GM11168 (cell line): ENCODE results near the gene SRBD1.

ENCODE experiments used
- in situ Hi-C: fragments of 300-500 bp; cut with MboI; formaldehyde crosslinking; loops from one replicate; pipeline ENCODE4 v1.12.0; 2022; ENCODE audit warnings: low sequenced_read_pairs; ENCODE audit not compliant: unreplicated experiment

SRBD1 gene

GRCh38 chr2:45640576-45640975 lies 29.5 kb upstream of the SRBD1 start:
- in situ Hi-C loops = loop anchor here (10.0 kb wide), 1 partner anchor 134 kb away; no protein-coding TSS in a partner anchor

GRCh38 chr2:45637440-45637839 lies 26.4 kb upstream of the SRBD1 start:
- in situ Hi-C loops = no loop called here

GRCh38 chr2:45636008-45636407 lies 24.9 kb upstream of the SRBD1 start:
- in situ Hi-C loops = no loop called here

- in situ Hi-C loops = no loop called here
Measured at GRCh38 chr2:45634223-45634622, 23.2 kb upstream of the SRBD1 start.

GRCh38 chr2:45631955-45632354 lies 20.9 kb upstream of the SRBD1 start:
- in situ Hi-C loops = no loop called here

- in situ Hi-C loops = no loop called here
Measured at GRCh38 chr2:45631319-45631718, 20.3 kb upstream of the SRBD1 start.

GRCh38 chr2:45629971-45630370 lies 18.9 kb upstream of the SRBD1 start:
- in situ Hi-C loops = no loop called here

GRCh38 chr2:45627911-45628310 lies 16.8 kb upstream of the SRBD1 start:
- in situ Hi-C loops = no loop called here

GRCh38 chr2:45626387-45627221 lies 15.5 kb upstream of the SRBD1 start:
- in situ Hi-C loops = no loop called here

GRCh38 chr2:45625824-45626223 lies 14.8 kb upstream of the SRBD1 start:
- in situ Hi-C loops = no loop called here

GRCh38 chr2:45623098-45623497 lies 12.0 kb upstream of the SRBD1 start:
- in situ Hi-C loops = no loop called here

- in situ Hi-C loops = no loop called here
Measured at GRCh38 chr2:45622336-45623075, 11.4 kb upstream of the SRBD1 start.

GRCh38 chr2:45617496-45617895 lies 6.4 kb upstream of the SRBD1 start:
- in situ Hi-C loops = no loop called here

GRCh38 chr2:45616658-45617411 lies 5.8 kb upstream of the SRBD1 start:
- in situ Hi-C loops = no loop called here

- in situ Hi-C loops = no loop called here
Measured at GRCh38 chr2:45614871-45615415, 3.9 kb upstream of the SRBD1 start.

- in situ Hi-C loops = no loop called here
Measured at GRCh38 chr2:45614330-45614729, 3.3 kb upstream of the SRBD1 start.

- in situ Hi-C loops = no loop called here
Measured at GRCh38 chr2:45612731-45613130, 1.7 kb upstream of the SRBD1 start.

GRCh38 chr2:45612285-45612684 lies 1.2 kb upstream of the SRBD1 start:
- in situ Hi-C loops = no loop called here

- in situ Hi-C loops = no loop called here
Measured at GRCh38 chr2:45610281-45611019, 617 bp downstream of the SRBD1 start.

GRCh38 chr2:45607701-45608100 lies 3.4 kb downstream of the SRBD1 start:
- in situ Hi-C loops = no loop called here
